ENCODE data around the gene POLA1.

DNA sequence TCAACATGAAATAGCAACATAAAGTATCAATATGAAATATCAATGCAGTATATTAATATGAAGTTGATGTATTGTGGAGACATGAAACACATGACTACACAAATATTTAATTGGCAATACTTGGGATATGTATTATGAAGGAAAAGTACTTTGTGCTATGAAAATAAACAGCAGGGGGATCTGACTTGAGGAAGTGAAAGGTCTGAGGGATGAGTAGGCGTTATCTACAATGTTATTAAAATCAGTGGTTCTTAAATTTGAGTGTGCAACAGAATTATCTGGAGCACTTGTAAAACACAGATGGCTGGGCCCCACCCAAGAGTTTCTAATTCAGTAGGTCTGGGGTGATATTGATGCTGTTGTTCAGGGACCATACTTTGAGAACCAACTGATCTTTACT lies 349.5 kb downstream of the POLA1 start:
- no peak for TF ChIP-seq YY1 (tag by site-specific recombination; IDR thresholded peaks at IDR 0.05)
- TF ChIP-seq ZBTB17 (tag by site-specific recombination; IDR thresholded peaks at IDR 0.05) = no peak
- TF ChIP-seq, protein P1, sequence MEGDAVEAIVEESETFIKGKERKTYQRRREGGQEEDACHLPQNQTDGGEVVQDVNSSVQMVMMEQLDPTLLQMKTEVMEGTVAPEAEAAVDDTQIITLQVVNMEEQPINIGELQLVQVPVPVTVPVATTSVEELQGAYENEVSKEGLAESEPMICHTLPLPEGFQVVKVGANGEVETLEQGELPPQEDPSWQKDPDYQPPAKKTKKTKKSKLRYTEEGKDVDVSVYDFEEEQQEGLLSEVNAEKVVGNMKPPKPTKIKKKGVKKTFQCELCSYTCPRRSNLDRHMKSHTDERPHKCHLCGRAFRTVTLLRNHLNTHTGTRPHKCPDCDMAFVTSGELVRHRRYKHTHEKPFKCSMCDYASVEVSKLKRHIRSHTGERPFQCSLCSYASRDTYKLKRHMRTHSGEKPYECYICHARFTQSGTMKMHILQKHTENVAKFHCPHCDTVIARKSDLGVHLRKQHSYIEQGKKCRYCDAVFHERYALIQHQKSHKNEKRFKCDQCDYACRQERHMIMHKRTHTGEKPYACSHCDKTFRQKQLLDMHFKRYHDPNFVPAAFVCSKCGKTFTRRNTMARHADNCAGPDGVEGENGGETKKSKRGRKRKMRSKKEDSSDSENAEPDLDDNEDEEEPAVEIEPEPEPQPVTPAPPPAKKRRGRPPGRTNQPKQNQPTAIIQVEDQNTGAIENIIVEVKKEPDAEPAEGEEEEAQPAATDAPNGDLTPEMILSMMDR (tag by site-specific recombination; IDR thresholded peaks at IDR 0.05) = no peak
- TF ChIP-seq, protein P2, sequence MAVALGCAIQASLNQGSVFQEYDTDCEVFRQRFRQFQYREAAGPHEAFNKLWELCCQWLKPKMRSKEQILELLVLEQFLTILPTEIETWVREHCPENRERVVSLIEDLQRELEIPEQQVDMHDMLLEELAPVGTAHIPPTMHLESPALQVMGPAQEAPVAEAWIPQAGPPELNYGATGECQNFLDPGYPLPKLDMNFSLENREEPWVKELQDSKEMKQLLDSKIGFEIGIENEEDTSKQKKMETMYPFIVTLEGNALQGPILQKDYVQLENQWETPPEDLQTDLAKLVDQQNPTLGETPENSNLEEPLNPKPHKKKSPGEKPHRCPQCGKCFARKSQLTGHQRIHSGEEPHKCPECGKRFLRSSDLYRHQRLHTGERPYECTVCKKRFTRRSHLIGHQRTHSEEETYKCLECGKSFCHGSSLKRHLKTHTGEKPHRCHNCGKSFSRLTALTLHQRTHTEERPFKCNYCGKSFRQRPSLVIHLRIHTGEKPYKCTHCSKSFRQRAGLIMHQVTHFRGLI (tag by site-specific recombination; IDR thresholded peaks at IDR 0.05) = no peak
- TF ChIP-seq ZNF274 (IDR thresholded peaks at IDR 0.05; ENCODE audit: low read length) = no peak
- TF ChIP-seq ZNF274 (tag by site-specific recombination; IDR thresholded peaks at IDR 0.05; ENCODE audit: borderline replicate concordance) = no peak
